ENCODE results near the gene RASGRP3. TPM values are rescaled to one million over a fixed set of nuclear protein-coding genes. Genes with fewer than 3 reads are reported as not detected.

RASGRP3 gene
- total and polyA plus RNA-seq, 9 donors: 17.9 to 38.3 (median 27.7) TPM

- no peak for DNase-seq
- no CpG with 5 or more reads among the region's 3 CpGs for WGBS (ENCODE audit: insufficient coverage)
Observed at GRCh38 chr2:33595385-33595784, 118.9 kb downstream of the RASGRP3 start.

GRCh38 chr2:33597026-33597425 lies 120.6 kb downstream of the RASGRP3 start:
- H3K4me3 ChIP-seq (ENCODE audit: low read length): no peak overlapping the region
- H3K27ac ChIP-seq (ENCODE audit: low read length): no peak overlapping the region
- H3K9me3 ChIP-seq (replicated peaks; ENCODE audit: control insufficient read depth, low read depth, low read length): no peaks in the 10 kb centered on the region
- peaks cover 18% of the 10 kb centered on the region for H3K36me3 ChIP-seq (ENCODE audit: control insufficient read depth, insufficient read depth, low read length)
- H3K4me1 ChIP-seq (ENCODE audit: control insufficient read depth, insufficient read depth, low read length): peaks cover 6% of the 10 kb centered on the region
- 100% methylated on average over 1 of the region's 3 CpGs for WGBS (ENCODE audit: insufficient coverage)
- DNase-seq: no peak
- H3K27me3 ChIP-seq (ENCODE audit: control insufficient read depth, insufficient read depth, low read length): no peaks in the 10 kb centered on the region

More at GRCh38 chr2:33595385-33595784, 118.9 kb downstream of the RASGRP3 start:
- Histone ChIP-seq H3K9me3 (replicated peaks; ENCODE audit: control insufficient read depth, low read depth, low read length) (no peaks in the 10 kb centered on the region), H3K27me3 (ENCODE audit: control insufficient read depth, insufficient read depth, low read length) (no peaks in the 10 kb centered on the region), H3K36me3 (ENCODE audit: control insufficient read depth, insufficient read depth, low read length) (peaks cover 18% of the 10 kb centered on the region), H3K4me3 (ENCODE audit: low read length) (no peak overlapping the region), H3K4me1 (ENCODE audit: control insufficient read depth, insufficient read depth, low read length) (peaks cover 6% of the 10 kb centered on the region), H3K27ac (ENCODE audit: low read length) (no peak overlapping the region)

- Histone ChIP-seq H3K4me1 (ENCODE audit: control insufficient read depth, insufficient read depth, low read length) (peaks cover 6% of the 10 kb centered on the region), H3K27me3 (ENCODE audit: control insufficient read depth, insufficient read depth, low read length) (no peaks in the 10 kb centered on the region), H3K4me3 (ENCODE audit: low read length) (peak overlapping the region; percentile 69), H3K36me3 (ENCODE audit: control insufficient read depth, insufficient read depth, low read length) (peaks cover 8% of the 10 kb centered on the region), H3K27ac (ENCODE audit: low read length) (peak overlapping the region; percentile 83), H3K9me3 (replicated peaks; ENCODE audit: control insufficient read depth, low read depth, low read length) (no peaks in the 10 kb centered on the region)
- whole genome bisulfite sequencing (ENCODE audit: insufficient coverage): under 1% methylated on average over 22 of the region's 23 CpGs
- DNase-seq: peak; percentile 67
Observed at GRCh38 chr2:33598561-33599174, 122.2 kb downstream of the RASGRP3 start.

GRCh38 chr2:33599175-33599942 lies 122.9 kb downstream of the RASGRP3 start, which contains the start of gene FAM98A:
TSS of gene FAM98A (minus strand) at chr2:33599299. CDS start at chr2:33599221, 78 bp downstream.
- peaks cover 6% of the 10 kb centered on the region for H3K4me1 ChIP-seq (ENCODE audit: control insufficient read depth, insufficient read depth, low read length)
- WGBS (ENCODE audit: insufficient coverage): 0% methylated on average over 49 of the region's 56 CpGs
- peak; percentile 100 for DNase-seq
- peak within 1 kb of the TSS; percentile 83 for H3K27ac ChIP-seq (ENCODE audit: low read length)
- no peaks in the 10 kb centered on the region for H3K9me3 ChIP-seq (replicated peaks; ENCODE audit: control insufficient read depth, low read depth, low read length)
- H3K27me3 ChIP-seq (ENCODE audit: control insufficient read depth, insufficient read depth, low read length): no peaks in the 10 kb centered on the region
- H3K4me3 ChIP-seq (ENCODE audit: low read length): peak within 1 kb of the TSS; percentile 69
- H3K36me3 ChIP-seq (ENCODE audit: control insufficient read depth, insufficient read depth, low read length): peaks cover 2% of the 10 kb centered on the region

- no CpG with 5 or more reads among the region's 3 CpGs for WGBS (ENCODE audit: insufficient coverage)
- Histone ChIP-seq H3K36me3 (ENCODE audit: control insufficient read depth, insufficient read depth, low read length) (no peaks in the 10 kb centered on the region), H3K4me1 (ENCODE audit: control insufficient read depth, insufficient read depth, low read length) (peaks cover 6% of the 10 kb centered on the region), H3K27me3 (ENCODE audit: control insufficient read depth, insufficient read depth, low read length) (no peaks in the 10 kb centered on the region), H3K9me3 (replicated peaks; ENCODE audit: control insufficient read depth, low read depth, low read length) (no peaks in the 10 kb centered on the region), H3K27ac (ENCODE audit: low read length) (peak overlapping the region; percentile 83), H3K4me3 (ENCODE audit: low read length) (peak overlapping the region; percentile 69)
- no peak for DNase-seq
Observed at GRCh38 chr2:33599943-33600192, 123.4 kb downstream of the RASGRP3 start.

- H3K27me3 ChIP-seq (ENCODE audit: control insufficient read depth, insufficient read depth, low read length): no peaks in the 10 kb centered on the region
- DNase-seq: no peak
- H3K4me1 ChIP-seq (ENCODE audit: control insufficient read depth, insufficient read depth, low read length): peaks cover 4% of the 10 kb centered on the region
- H3K36me3 ChIP-seq (ENCODE audit: control insufficient read depth, insufficient read depth, low read length): no peaks in the 10 kb centered on the region
- H3K27ac ChIP-seq (ENCODE audit: low read length): no peak overlapping the region
- WGBS (ENCODE audit: insufficient coverage): 80% methylated on average over 4 of the region's 6 CpGs
- H3K9me3 ChIP-seq (replicated peaks; ENCODE audit: control insufficient read depth, low read depth, low read length): no peaks in the 10 kb centered on the region
- H3K4me3 ChIP-seq (ENCODE audit: low read length): no peak overlapping the region
Observed at GRCh38 chr2:33602201-33602830, 125.9 kb downstream of the RASGRP3 start.

GRCh38 chr2:33603416-33603815 lies 127.0 kb downstream of the RASGRP3 start:
- no peaks in the 10 kb centered on the region for H3K27me3 ChIP-seq (ENCODE audit: control insufficient read depth, insufficient read depth, low read length)
- WGBS (ENCODE audit: insufficient coverage): 75% methylated on average over 1 of the region's 3 CpGs
- no peak for DNase-seq
- no peaks in the 10 kb centered on the region for H3K36me3 ChIP-seq (ENCODE audit: control insufficient read depth, insufficient read depth, low read length)
- peaks cover 3% of the 10 kb centered on the region for H3K4me1 ChIP-seq (ENCODE audit: control insufficient read depth, insufficient read depth, low read length)
- H3K4me3 ChIP-seq (ENCODE audit: low read length): no peak overlapping the region
- H3K27ac ChIP-seq (ENCODE audit: low read length): no peak overlapping the region
- no peaks in the 10 kb centered on the region for H3K9me3 ChIP-seq (replicated peaks; ENCODE audit: control insufficient read depth, low read depth, low read length)

- H3K4me1 ChIP-seq (ENCODE audit: control insufficient read depth, insufficient read depth, low read length): peaks cover 3% of the 10 kb centered on the region
- H3K9me3 ChIP-seq (replicated peaks; ENCODE audit: control insufficient read depth, low read depth, low read length): no peaks in the 10 kb centered on the region
- H3K27ac ChIP-seq (ENCODE audit: low read length): no peak overlapping the region
- 79% methylated on average over 5 of the region's 6 CpGs for WGBS (ENCODE audit: insufficient coverage)
- no peaks in the 10 kb centered on the region for H3K36me3 ChIP-seq (ENCODE audit: control insufficient read depth, insufficient read depth, low read length)
- H3K27me3 ChIP-seq (ENCODE audit: control insufficient read depth, insufficient read depth, low read length): no peaks in the 10 kb centered on the region
- H3K4me3 ChIP-seq (ENCODE audit: low read length): no peak overlapping the region
- DNase-seq: no peak
Observed at GRCh38 chr2:33605056-33605455, 128.6 kb downstream of the RASGRP3 start.

- Histone ChIP-seq H3K27me3 (ENCODE audit: control insufficient read depth, insufficient read depth, low read length) (no peaks in the 10 kb centered on the region), H3K36me3 (ENCODE audit: control insufficient read depth, insufficient read depth, low read length) (no peaks in the 10 kb centered on the region), H3K27ac (ENCODE audit: low read length) (no peak overlapping the region), H3K4me3 (ENCODE audit: low read length) (no peak overlapping the region), H3K9me3 (replicated peaks; ENCODE audit: control insufficient read depth, low read depth, low read length) (no peaks in the 10 kb centered on the region), H3K4me1 (ENCODE audit: control insufficient read depth, insufficient read depth, low read length) (peaks cover 3% of the 10 kb centered on the region)
- no CpG with 5 or more reads among the region's 4 CpGs for WGBS (ENCODE audit: insufficient coverage)
- no peak for DNase-seq
Observed at GRCh38 chr2:33606100-33606499, 129.7 kb downstream of the RASGRP3 start.

GRCh38 chr2:33606622-33607021 lies 130.2 kb downstream of the RASGRP3 start:
- Histone ChIP-seq H3K4me3 (ENCODE audit: low read length) (no peak overlapping the region), H3K27me3 (ENCODE audit: control insufficient read depth, insufficient read depth, low read length) (no peaks in the 10 kb centered on the region), H3K36me3 (ENCODE audit: control insufficient read depth, insufficient read depth, low read length) (no peaks in the 10 kb centered on the region), H3K4me1 (ENCODE audit: control insufficient read depth, insufficient read depth, low read length) (peaks cover 3% of the 10 kb centered on the region), H3K27ac (ENCODE audit: low read length) (no peak overlapping the region), H3K9me3 (replicated peaks; ENCODE audit: control insufficient read depth, low read depth, low read length) (no peaks in the 10 kb centered on the region)
- no CpG with 5 or more reads among the region's 7 CpGs for WGBS (ENCODE audit: insufficient coverage)
- DNase-seq: no peak

Measured in muscle of leg (tissue), 11 donors.